HG02840 (cell line): ENCODE results near the gene ZNF546.
A peak's percentile ranks its signal among the peaks of the same experiment; 100 is the strongest.
"Not testable (repeated sequence)": the region's sequence is repeated elsewhere in the genome, so short reads cannot be mapped to it uniquely, and the experiment has no call there.

ENCODE experiments used
- ATAC-seq: cut with Tn5 transposase; IDR thresholded peaks from one replicate; pipeline ENCODE4 v1.9.1; 2021; ENCODE audit warnings: mild to moderate bottlenecking, moderate library complexity, moderate number of reproducible peaks; ENCODE audit not compliant: unreplicated experiment, low FRiP score

ZNF546 gene

DNA sequence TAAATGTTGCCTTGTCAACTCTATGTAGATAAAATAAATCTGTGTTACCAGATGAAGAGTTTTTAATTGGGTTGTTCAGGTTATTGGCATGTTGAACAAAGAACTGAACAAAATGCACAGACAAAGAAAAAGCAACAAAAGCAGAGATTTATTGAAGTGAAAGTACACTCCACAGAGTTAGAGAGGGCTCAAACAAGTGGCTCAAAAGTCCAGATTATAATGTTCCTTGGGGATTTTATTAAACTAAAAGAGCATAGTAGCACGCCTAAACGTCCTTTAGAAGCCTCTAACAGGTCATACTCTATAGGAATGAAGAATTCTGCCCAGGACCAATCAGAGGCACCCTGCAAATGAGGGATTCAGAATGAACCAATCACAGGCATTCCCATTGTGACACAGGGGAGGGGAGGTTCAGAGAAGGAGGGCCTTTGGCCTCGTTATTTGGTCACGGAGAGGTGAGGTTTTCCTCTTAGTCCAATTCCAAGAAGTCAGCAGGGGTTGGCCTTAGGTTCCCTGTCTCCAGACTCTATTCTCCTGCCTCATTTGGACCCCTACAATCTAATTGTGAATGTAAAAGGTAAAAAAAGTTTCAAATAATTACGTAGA lies 13.1 kb upstream of the ZNF546 start:
- no peak for ATAC-seq

DNA sequence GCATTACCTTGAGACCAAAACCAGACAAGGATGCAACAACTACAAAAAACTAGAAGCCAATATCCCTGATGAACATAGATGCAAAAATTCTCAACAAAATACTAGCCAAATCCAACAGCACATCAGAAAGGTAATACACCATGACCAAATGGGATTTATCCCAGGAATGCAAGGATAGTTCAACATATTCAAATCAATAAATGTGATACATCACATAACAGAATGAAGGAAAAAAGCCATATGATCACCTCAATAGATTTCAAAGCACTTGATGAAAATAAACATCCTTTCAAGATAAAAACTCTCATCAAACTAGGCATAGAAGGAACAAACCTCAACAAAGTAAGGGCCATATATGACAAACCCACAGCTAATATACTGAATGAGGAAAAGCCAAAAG lies 10.2 kb upstream of the ZNF546 start:
- no peak for ATAC-seq

DNA sequence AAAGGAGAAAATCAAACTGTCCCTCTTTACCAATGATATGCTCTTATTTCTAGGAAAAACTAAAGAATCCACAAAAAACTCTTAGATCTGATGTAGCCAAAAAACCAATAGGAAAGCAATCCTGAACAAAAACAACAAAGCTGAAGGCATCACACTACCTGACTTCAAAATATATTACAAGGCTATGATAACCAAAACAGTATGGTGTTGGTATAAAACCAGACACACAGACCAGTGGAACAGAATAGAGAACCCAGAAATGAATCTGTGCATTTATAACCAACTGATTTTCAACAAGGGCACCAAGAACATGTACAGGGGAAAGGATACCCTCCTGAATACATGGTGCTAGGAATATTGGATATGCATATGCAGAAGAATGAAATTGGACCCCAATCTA lies 9.7 kb upstream of the ZNF546 start:
- no peak for ATAC-seq

DNA sequence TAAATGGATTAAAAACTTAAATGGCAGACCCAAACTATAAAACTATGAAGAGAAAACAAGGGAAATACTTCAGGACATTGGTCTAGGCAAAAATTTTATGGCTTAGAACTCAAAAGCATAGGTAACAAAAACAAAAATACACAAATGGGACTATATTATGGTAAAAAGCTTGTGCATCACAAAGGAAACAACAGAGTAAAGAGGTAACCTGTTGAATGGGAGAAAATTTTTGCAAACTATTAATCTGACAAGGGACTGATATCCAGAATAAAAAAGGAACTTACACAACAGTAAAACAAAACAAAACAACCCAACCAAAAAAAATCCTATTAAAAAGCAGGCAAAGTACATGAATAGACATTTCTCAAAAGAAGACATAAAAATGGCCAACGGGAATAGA lies 9.3 kb upstream of the ZNF546 start:
- no peak for ATAC-seq

DNA sequence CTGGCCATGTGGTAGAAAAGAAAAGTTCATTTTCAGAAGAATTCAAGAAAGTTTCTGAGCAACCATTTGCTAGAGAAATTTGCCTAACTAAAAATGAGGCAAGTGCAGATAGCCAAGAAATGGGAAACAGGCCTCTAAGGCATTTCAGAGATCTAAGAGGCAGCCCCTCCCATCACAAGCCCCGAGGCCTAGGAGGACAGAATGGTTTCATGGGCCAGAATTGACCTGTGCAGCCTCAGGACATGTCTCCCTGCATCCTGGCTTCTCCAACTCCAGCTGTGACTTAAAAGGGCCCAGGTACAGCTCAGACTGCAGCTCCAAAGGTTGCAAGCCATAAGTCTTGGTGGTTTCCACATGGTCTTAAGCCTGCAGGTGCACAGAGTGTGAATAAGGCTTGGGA lies 3.3 kb upstream of the ZNF546 start:
- ATAC-seq, result no peak

DNA sequence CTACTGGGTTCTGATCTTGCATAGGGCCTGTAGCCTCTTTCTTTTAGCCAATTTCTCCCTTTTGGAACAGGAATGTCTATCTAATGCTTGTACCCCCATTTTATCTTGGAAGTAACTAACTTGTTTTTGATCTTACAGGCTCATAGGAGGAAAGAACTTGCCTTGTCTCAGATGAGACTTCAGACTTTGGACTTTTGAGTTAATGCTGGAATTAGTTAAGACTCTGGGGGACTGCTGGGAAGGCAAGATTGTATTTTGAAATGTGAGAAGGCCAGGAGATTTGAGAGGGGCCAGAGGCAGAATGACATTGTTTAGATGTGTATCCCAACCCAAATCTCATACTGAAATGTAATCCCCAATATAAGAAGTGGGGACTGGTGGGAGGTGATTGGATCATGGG lies 2.5 kb upstream of the ZNF546 start:
- no peak for ATAC-seq

DNA sequence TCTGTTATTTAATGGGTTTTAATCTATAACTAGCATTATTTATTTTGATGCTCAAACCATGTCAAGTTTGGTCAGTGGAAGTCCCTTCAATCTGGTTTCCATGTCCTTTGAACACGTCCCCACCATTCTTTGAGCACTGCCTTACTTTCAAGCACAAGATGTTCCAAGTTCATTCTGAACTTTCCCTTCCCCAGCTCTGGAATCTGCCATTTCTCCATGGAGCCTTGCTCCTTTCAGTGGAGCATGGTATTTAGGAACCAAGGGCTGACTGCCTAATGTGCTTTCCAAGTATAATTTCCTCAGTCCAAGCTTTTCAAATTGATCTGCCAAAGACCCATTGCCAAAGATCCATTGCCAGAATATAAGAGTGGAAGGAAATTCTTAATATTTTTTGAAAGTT lies 1.1 kb upstream of the ZNF546 start:
- ATAC-seq, result no peak

DNA sequence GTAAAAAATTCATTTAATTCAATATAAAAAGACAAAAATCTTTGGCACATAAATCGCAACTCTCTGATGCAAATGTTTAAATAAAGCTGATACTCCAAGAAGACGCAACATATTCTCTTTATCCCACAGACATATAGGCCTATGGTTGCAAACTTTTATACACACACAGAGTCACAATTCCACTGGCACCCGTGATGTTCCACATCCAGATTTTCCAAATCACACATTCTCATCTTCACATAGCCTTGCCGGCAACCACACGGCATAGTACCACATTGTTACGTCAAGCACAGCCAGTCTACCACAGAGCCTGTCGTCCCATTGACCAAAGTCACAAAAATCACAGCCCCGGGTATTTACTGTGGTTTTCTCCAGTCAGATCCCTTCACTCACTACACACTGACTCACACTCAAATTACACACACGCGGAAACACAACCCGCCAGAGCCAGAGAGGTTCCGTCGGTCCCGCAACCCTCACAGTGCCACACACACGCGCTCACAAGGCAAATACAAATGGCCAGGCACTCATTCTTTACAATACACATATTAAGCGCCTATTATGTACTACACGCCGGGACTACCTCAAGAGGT lies 546 bp upstream of the ZNF546 start:
- peak; percentile 36 for ATAC-seq

DNA sequence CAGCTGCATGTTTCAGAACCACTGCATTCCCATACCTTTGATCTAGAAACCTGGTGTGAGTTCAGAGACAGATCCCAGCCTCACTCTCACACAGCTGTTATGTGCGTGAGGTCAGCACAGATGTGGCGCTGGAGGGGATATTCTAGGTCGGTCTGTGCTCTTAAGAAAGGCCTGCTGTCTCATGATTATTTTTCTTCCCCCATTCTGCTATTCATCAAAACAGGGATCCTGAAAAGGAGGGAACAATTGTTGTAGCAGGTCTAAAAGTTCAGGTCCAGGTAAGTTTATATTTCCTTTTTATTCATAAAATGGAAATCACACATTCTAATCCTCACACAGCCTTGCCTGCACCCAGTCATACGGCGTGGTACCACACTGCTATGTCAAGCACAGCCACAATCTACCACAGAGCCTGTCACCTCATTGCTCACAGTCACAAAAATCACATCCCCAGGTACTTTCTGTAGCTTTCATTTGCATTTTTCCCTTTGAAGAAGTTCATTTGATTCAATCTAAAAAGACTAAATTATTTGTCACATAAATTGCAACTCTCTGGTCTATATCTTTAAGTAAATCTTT lies 867 bp downstream of the ZNF546 start:
- ATAC-seq, result no peak

DNA sequence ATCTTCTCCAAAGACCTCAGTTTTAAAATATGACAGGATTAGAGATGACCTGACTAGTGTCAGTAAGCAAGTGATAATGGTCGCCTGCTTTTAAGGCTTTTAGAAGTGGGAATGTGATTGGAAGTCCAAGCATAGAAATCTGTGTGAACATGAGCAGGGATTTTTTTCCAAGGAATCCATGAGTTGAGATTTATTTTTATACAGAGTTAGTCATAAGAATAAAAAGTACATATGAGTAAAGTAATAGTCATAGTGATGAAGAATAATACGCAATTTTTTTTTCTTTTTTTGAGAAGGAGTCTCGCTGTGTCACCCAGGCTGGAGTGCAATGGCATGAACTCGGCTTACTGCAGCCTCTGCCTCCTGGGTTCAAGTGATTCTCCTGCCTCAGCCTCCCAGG lies 1.6 kb downstream of the ZNF546 start:
- no peak for ATAC-seq

DNA sequence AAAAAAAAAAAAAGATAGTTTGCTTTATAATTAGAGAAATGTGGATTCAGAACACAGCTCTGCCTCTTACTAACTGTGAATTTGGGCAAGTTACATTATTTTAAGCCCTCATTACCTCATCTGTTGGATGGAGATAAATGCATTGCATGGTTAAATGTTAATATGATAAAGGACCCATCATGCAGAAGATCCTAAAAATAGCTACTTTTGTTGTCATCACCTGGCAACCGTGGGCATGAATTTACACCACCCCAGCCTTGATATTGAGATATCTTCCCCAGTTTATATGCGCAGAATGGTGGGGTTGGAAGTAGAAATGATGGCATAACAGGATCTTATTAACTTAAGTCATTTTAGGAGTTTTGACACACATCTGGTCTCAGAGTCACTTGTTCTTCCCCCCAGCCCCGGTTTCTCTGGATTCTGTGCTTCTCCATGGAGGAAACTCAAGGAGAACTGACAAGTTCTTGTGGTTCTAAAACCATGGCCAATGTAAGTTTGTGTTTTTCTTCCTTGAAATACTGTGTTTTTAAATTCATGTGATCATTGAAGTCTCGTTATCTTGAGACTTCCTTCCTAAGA lies 8.9 kb downstream of the ZNF546 start:
- no peak for ATAC-seq

DNA sequence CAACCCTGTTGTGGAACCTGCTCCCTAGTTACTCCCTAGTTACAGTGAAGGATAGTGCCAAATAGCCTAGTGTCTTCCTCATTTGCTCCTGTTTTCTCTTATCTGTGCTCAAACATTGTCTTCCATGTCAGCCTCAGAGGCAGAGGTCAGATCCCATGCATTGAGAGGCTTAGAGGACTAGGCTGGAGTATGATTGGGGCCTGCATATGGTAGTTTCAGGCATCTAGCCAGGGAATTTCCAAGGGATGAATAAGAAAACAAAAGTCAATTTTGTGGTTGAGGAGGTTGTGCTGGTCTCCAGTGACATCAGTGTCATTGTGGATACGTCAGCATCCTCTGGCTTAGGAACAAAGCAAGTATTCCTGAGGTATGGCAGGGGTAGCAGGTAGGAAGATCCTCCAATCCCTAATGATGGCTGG lies 9.4 kb downstream of the ZNF546 start:
- no peak for ATAC-seq

DNA sequence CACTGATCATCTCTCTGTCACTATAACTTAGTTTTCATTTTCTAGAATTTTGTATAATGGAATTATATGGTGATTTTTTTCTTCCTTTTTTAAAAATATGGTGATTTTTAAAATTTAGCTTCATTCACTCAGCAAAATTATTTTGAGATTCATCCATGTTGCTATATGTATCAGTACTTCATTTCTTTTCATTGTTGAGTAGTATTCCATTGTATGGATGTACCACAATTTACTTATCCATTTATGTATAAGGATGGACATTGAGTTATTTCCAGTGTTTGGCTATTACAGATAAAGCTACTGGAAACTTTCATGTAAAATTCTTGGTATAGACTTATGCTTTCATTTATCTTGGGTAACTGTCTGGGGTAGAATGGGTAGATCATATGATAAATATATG lies 12.8 kb downstream of the ZNF546 start:
- no peak for ATAC-seq

DNA sequence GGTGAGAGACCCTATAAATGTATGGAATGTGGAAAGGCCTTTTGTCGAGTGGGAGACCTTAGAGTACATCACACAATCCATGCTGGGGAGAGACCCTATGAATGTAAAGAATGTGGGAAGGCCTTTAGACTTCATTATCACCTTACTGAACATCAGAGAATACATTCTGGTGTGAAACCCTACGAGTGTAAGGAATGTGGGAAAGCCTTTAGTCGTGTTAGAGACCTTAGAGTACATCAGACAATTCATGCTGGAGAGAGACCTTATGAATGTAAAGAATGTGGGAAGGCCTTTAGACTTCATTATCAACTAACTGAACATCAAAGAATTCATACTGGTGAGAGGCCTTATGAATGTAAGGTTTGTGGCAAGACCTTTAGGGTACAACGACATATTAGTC lies 17.1 kb downstream of the ZNF546 start:
- ATAC-seq, result no peak

DNA sequence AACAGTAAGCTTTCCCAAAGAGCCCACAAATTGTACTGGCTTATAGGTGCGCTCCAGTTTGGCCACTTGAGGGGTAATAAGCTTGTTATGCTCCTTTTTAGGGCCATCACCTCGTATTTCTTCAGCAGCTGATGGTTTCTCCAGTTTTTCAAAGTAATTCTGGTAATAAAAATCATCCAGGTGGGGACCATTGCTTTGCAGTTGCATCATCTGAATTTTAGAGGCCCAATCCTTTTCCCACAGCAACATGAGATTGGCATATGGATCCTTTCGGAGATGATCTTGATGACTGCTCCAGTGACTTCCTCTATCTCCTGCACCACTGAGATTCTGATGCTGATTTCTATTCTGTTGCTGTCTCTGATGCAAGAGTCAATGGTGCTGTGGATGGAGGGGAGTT lies 27.1 kb downstream of the ZNF546 start:
- no peak for ATAC-seq

DNA sequence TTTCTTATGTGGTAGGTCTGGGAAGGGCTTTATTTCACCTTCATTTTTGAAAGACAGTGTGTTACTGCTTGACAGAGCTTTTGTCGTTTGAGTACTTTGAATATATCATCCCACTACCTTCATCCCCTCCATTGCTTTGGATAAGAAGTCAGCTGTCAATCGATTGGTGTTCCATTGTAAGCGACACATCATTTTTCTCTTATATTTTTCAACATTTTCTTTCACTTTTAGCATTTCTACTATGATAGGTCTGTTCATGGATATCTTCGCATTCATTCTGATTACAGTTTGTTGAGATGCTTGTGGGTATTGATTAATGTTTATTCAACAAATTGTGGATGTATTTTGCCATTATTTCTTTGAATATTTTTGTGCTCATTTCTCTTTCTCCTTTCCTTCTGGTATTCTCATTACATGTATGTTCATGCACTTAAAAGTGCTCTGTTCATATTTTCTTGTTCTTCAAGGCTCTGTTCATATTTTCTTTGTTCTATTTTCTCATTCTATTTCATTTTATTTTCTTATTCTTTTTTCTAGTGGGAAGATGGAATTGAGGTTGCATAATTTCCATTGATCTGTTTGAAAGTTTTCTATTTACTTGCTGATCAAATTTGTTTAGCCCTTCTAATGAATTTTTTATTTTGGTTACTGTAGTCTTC lies 29.2 kb downstream of the ZNF546 start:
- ATAC-seq, result no peak

DNA sequence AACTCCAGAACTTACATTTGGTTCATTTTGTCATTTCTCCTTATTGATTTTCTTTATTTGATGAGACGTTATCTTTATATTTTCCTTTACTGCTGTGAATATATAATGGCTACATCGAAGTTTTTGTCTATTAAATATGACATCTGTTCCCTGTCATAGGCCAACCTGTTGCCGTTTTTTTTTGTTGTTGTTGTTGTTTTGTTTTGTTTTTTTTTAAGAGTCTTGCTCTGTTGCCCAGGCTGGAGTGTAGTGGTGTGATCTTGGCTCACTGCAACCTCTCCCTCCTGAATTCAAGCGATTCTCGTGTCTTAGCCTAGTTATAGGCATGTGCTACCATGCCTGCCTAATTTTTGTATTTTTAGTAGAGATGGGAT lies 29.7 kb downstream of the ZNF546 start:
- ATAC-seq, result no peak

DNA sequence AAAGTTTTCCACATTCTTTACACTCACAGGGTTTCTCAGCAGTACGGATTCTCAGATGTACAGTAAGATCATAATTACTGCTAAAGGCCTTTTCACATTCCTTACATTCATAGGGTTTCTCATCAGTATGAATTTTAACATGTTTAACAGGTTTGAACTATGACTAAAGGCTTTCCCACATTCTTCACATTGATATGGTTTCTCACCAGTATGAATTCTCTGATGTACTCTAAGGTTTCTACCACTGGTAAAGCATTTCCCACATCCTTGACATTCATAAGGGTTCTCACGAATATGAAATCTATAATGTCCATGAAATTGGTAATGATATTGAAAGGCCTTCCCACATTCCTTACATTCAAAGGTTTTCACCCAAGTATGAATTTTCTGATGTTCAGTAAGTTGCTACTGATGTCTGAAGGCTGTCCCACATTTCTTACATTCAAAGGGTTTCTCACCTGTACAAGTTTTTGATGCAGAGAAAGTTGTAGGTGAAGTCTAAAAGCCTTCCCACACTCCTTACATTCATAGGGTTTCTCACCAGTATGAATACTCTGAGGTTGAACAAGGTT lies 37.2 kb downstream of the ZNF546 start:
- no peak for ATAC-seq

DNA sequence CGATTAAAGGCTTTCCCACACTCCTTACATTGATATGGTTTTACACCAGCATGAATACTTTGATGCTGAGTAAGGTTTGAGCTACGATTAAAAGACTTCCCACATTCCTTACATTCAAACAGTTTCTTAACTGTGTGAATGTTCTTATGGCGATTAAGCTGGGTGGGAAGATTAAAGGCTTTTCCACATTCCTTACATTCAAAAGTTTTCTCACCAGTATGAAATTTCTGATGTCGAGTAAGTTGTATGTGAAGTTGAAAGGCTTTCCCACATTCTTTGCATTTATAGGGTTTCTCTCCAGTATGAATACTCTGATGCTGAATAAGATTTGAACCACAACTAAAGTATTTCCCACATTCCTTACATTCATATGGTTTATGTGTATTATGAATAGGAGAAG lies 39.1 kb downstream of the ZNF546 start:
- ATAC-seq, result no peak

DNA sequence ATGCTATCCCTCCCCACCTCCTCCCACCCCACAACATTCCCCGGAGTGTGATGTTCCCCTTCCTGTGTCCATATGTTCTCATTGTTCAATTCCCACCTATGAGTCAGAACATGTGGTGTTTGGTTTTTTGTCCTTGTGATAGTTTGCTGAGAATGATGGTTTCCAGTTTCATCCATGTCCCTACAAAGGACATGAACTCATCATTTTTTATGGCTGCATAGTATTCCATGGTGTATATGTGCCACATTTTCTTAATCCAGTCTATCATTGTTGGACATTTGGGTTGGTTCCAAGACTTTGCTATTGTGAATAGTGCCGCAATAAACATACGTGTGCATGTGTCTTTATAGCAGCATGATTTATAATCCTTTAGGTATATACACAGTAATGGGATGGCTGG lies 41.2 kb downstream of the ZNF546 start:
- ATAC-seq, result not testable (repeated sequence)

DNA sequence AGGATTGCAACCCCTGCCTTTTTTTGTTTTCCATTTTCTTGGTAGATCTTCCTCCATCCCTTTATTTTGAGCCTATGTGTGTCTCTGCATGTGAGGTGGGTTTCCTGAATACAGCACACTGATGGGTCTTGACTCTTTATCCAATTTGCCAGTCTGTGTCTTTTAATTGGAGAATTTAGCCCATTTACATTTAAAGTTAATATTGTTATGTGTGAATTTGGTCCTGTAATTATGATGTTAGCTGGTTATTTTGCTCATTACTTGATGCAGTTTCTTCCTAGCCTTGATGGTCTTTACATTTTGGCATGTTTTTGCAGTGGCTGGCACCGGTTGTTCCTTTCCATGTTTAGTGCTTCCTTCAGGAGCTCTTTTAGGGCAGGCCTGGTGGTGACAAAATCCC lies 44.9 kb downstream of the ZNF546 start:
- not testable (repeated sequence) for ATAC-seq
